GM23338 (cell line): ENCODE data around the gene ASXL2. TPM values are rescaled to one million over a fixed set of nuclear protein-coding genes. Genes with fewer than 3 reads are reported as not detected.

ENCODE experiments used
- CREB1 ChIP-seq: fragments of 250-450 bp; sonication (Bioruptor Pico); IDR thresholded peaks from 2 replicates; pipeline ENCODE4 v1.5.0; 2020; ENCODE audit warnings: low read depth, mild to moderate bottlenecking, moderate library complexity
- CTCF ChIP-seq, 2 experiments: fragments of 200-600 bp in 1 of 2; sonication (generic) in 1 of 2; conservative IDR thresholded peaks; 2 replicates each; pipeline versions ENCODE4 v1.5.1 to v1.6.1; 2016 to 2017; ENCODE audit warnings: antibody characterized with exemption in 2 of 2, low read depth in 2 of 2, mild to moderate bottlenecking in 2 of 2, moderate library complexity in 1 of 2
- ETS1 ChIP-seq: IDR thresholded peaks from 2 replicates; pipeline ENCODE4 v1.6.1; 2016; ENCODE audit warnings: antibody characterized with exemption
- EZH2 ChIP-seq: fragments of 200-600 bp; sonication (generic); IDR thresholded peaks from one replicate; pipeline ENCODE4 v1.8.0; 2017; ENCODE audit warnings: antibody characterized with exemption, mild to moderate bottlenecking, low read depth; ENCODE audit not compliant: unreplicated experiment
- EZH2phosphoT487 ChIP-seq: fragments of 200-600 bp; sonication (generic); IDR thresholded peaks from one replicate; pipeline ENCODE4 v1.8.1; 2018; ENCODE audit warnings: antibody characterized with exemption; ENCODE audit not compliant: unreplicated experiment
- JUNB ChIP-seq: IDR thresholded peaks from one replicate; pipeline ENCODE4 v1.6.1; 2016; ENCODE audit warnings: antibody characterized with exemption; ENCODE audit not compliant: unreplicated experiment
- NANOG ChIP-seq: IDR thresholded peaks from 2 replicates; pipeline ENCODE4 v1.6.1; 2016; ENCODE audit warnings: antibody characterized with exemption, borderline replicate concordance
- POLR2AphosphoS5 ChIP-seq: IDR thresholded peaks from 2 replicates; pipeline ENCODE4 v1.6.1; 2016; ENCODE audit warnings: antibody characterized with exemption, low read depth
- REST ChIP-seq: IDR thresholded peaks from one replicate; pipeline ENCODE4 v1.6.1; 2018; ENCODE audit warnings: antibody characterized with exemption; ENCODE audit not compliant: unreplicated experiment
- ZNF114 ChIP-seq: fragments of 250-450 bp; sonication (Bioruptor Pico); IDR thresholded peaks from 2 replicates; pipeline ENCODE4 v1.5.0; 2020; ENCODE audit warnings: mild to moderate bottlenecking, moderate library complexity
- polyA plus RNA-seq: library from polyadenylated mRNA; unstranded; fragments of >200 nt; fragmentation: Nextera tagmentation; extraction: Ambion mirVana; gene quantifications from 2 replicates; pipeline ENCODE4 v1.2.1, GENCODE V29; 2016
- small RNA-seq: library from RNA; depleted of rRNA; stranded (forward); fragments of <200 nt; gene quantifications from one replicate; pipeline ENCODE3, GENCODE V24; 2014; ENCODE audit warnings: low replicate concordance
- total RNA-seq: library from RNA; depleted of rRNA; stranded (reverse); fragments of >200 nt; shearing (Covaris generic); gene quantifications from 2 replicates; pipeline ENCODE4 v1.2.3, GENCODE V29; 2014; rRNA removed

The ASXL2 gene
- total and polyA plus RNA-seq, 2 experiments from 2014 or later = 7.0 to 21.8 TPM

GRCh38 chr2:25684577-25685473 lies 193.5 kb downstream of the ASXL2 start (continued):
- TF ChIP-seq ETS1 = no peak
- TF ChIP-seq CTCF (conservative IDR thresholded peaks at IDR 0.05; ENCODE audit: low read depth in 2 of 2) = no peak
- TF ChIP-seq POLR2AphosphoS5 = no peak
- no peak for TF ChIP-seq NANOG
- TF ChIP-seq EZH2 = no peak
- no peak for TF ChIP-seq JUNB
- TF ChIP-seq ZNF114 (CRISPR knock-in tag) = no peak
- TF ChIP-seq REST = no peak
- TF ChIP-seq CREB1 (CRISPR knock-in tag) = no peak
- TF ChIP-seq EZH2phosphoT487 = no peak

Small RNA genes within 50 kb of the gene (small RNA-seq; reads per million reads assigned to genes)
- not detected for gene NDUFB4P4
- not detected for gene RF00019

Other genes with a start within 250 kb of the ASXL2 start
- 22.1 and 27.5 TPM in 2 replicates for gene DTNB, start 204.9 kb downstream of the ASXL2 start, total RNA-seq
- 29.4 and 32.1 TPM in 2 replicates for gene DTNB, start 204.9 kb downstream of the ASXL2 start, polyA plus RNA-seq
- 34.6 and 40.0 TPM in 2 replicates for gene KIF3C, start 104.0 kb upstream of the ASXL2 start, total RNA-seq
- gene KIF3C, start 104.0 kb upstream of the ASXL2 start, polyA plus RNA-seq = 14.9 and 16.7 TPM in 2 replicates
- gene RAB10, start 155.6 kb upstream of the ASXL2 start, total RNA-seq = 102 and 116 TPM in 2 replicates
- gene RAB10, start 155.6 kb upstream of the ASXL2 start, polyA plus RNA-seq = 119 and 143 TPM in 2 replicates